SU-DHL-6 (cell line): Measurements from ENCODE around the gene SYNDIG1.

Source experiments
- CTCF ChIP-seq: fragments of 200-600 bp; sonication (generic); IDR thresholded peaks from one replicate; pipeline ENCODE4 v1.5.1; 2017; ENCODE audit warnings: antibody characterized with exemption, mild to moderate bottlenecking, low read length, moderate library complexity; ENCODE audit not compliant: insufficient read depth, poor library complexity, severe bottlenecking
- EZH2phosphoT487 ChIP-seq: fragments of 200-600 bp; sonication (generic), shearing (Covaris generic); conservative IDR thresholded peaks from 2 replicates; pipeline ENCODE4 v1.6.1; 2018; ENCODE audit warnings: mild to moderate bottlenecking, antibody characterized with exemption, low read length, moderate library complexity, mixed read lengths

GRCh38 chr20:24637941-24638340, 168.5 kb downstream of the SYNDIG1 start:
- TF ChIP-seq EZH2phosphoT487 (no peak), CTCF (no peak)
